ENCODE results near the gene FBXO15.

GRCh38 chr18:74083557-74083952 is 64.1 kb downstream of the FBXO15 start:
- TF ChIP-seq CTCF (CRISPR knock-in tag; IDR thresholded peaks at IDR 0.05) (no peak), RAD21 (CRISPR knock-in tag; IDR thresholded peaks at IDR 0.05) (no peak), NFYB (CRISPR knock-in tag; IDR thresholded peaks at IDR 0.05) (no peak), EZH2 (conservative IDR thresholded peaks at IDR 0.05; ENCODE audit: low read depth, low read length) (no peak), ZNF629 (CRISPR knock-in tag; conservative IDR thresholded peaks at IDR 0.05) (no peak), ZNF280B (CRISPR knock-in tag; IDR thresholded peaks at IDR 0.05; ENCODE audit: borderline replicate concordance) (no peak), KMT2A (CRISPR knock-in tag; IDR thresholded peaks at IDR 0.05) (no peak), POLR2AphosphoS5 (IDR thresholded peaks at IDR 0.05; ENCODE audit: low read depth, low read length) (no peak)
